Measurements from ENCODE around the gene DCLK1. TPM values are rescaled to one million over a fixed set of nuclear protein-coding genes. Genes with fewer than 3 reads are reported as not detected.

The DCLK1 gene
- total RNA-seq, 1 experiment from 2014 or later, result not detected

DNA sequence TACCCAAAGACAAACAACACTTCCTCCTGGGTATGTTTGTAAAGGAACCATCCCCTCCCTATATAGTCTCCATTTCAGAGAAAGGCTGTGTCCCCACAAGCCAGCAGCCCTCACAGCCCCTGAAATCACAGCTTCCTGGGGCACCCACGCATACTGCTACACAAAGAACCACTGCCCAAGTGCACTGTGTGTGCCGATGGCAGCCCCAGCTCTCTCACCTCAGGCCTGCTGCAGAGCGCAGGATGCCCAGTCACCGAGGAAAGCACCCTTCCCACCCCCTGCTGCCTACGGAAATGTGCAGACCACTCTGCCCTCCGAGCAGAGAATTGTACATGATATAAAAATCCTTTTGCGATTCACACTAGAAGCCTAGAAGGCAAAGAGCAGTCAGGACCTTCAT lies 43.7 kb upstream of the DCLK1 start:
- CTCF ChIA-PET, result no interaction called here
- BruUV-seq (replicated peaks), result no TSS peak
- Histone ChIP-seq H3K4me3 (ENCODE audit: low read depth in 2 of 2, low read length in 2 of 2) (no peak overlapping the region), H3K27me3 (ENCODE audit: control insufficient read depth, insufficient read depth, low read length) (no peaks in the 10 kb centered on the region), H3K36me3 (ENCODE audit: control insufficient read depth, insufficient read depth, low read length) (no peaks in the 10 kb centered on the region), H3K4me1 (ENCODE audit: control insufficient read depth, insufficient read depth, low read length) (no peaks in the 10 kb centered on the region), H3K9me3 (ENCODE audit: control insufficient read depth, insufficient read depth, low read depth, low read length) (no peaks in the 10 kb centered on the region), H3K27ac (ENCODE audit: low read length) (no peak overlapping the region)
- POLR2A ChIA-PET, result no interaction called here
- TF ChIP-seq, protein P1, sequence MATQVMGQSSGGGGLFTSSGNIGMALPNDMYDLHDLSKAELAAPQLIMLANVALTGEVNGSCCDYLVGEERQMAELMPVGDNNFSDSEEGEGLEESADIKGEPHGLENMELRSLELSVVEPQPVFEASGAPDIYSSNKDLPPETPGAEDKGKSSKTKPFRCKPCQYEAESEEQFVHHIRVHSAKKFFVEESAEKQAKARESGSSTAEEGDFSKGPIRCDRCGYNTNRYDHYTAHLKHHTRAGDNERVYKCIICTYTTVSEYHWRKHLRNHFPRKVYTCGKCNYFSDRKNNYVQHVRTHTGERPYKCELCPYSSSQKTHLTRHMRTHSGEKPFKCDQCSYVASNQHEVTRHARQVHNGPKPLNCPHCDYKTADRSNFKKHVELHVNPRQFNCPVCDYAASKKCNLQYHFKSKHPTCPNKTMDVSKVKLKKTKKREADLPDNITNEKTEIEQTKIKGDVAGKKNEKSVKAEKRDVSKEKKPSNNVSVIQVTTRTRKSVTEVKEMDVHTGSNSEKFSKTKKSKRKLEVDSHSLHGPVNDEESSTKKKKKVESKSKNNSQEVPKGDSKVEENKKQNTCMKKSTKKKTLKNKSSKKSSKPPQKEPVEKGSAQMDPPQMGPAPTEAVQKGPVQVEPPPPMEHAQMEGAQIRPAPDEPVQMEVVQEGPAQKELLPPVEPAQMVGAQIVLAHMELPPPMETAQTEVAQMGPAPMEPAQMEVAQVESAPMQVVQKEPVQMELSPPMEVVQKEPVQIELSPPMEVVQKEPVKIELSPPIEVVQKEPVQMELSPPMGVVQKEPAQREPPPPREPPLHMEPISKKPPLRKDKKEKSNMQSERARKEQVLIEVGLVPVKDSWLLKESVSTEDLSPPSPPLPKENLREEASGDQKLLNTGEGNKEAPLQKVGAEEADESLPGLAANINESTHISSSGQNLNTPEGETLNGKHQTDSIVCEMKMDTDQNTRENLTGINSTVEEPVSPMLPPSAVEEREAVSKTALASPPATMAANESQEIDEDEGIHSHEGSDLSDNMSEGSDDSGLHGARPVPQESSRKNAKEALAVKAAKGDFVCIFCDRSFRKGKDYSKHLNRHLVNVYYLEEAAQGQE (IDR thresholded peaks at IDR 0.05; ENCODE audit: insufficient read depth in 1 of 2, low read depth in 2 of 2, low read length in 1 of 2), result no peak
- TF ChIP-seq, protein P2, sequence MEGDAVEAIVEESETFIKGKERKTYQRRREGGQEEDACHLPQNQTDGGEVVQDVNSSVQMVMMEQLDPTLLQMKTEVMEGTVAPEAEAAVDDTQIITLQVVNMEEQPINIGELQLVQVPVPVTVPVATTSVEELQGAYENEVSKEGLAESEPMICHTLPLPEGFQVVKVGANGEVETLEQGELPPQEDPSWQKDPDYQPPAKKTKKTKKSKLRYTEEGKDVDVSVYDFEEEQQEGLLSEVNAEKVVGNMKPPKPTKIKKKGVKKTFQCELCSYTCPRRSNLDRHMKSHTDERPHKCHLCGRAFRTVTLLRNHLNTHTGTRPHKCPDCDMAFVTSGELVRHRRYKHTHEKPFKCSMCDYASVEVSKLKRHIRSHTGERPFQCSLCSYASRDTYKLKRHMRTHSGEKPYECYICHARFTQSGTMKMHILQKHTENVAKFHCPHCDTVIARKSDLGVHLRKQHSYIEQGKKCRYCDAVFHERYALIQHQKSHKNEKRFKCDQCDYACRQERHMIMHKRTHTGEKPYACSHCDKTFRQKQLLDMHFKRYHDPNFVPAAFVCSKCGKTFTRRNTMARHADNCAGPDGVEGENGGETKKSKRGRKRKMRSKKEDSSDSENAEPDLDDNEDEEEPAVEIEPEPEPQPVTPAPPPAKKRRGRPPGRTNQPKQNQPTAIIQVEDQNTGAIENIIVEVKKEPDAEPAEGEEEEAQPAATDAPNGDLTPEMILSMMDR (IDR thresholded peaks at IDR 0.05), result no peak
- no peak for TF ChIP-seq SIN3A (IDR thresholded peaks at IDR 0.05; ENCODE audit: borderline replicate concordance, insufficient read depth, low read depth, low read length)
- TF ChIP-seq TCF7L2 (IDR thresholded peaks at IDR 0.05; ENCODE audit: low read depth, low read length), result no peak
- TF ChIP-seq POLR2AphosphoS5 (IDR thresholded peaks at IDR 0.05; ENCODE audit: low read depth, low read length), result no peak
- DNase-seq (ENCODE audit: low read depth, low spot score), result no peak
- no peak for ATAC-seq
- in situ Hi-C loops (cut with HindIII; ENCODE audit: low pct_unique_long_range_greater_than_20kb, low sequenced_read_pairs) (no loop called here), intact Hi-C loops (cut with micrococcal nuclease; ENCODE audit: unreplicated experiment) (no loop called here)

DNA sequence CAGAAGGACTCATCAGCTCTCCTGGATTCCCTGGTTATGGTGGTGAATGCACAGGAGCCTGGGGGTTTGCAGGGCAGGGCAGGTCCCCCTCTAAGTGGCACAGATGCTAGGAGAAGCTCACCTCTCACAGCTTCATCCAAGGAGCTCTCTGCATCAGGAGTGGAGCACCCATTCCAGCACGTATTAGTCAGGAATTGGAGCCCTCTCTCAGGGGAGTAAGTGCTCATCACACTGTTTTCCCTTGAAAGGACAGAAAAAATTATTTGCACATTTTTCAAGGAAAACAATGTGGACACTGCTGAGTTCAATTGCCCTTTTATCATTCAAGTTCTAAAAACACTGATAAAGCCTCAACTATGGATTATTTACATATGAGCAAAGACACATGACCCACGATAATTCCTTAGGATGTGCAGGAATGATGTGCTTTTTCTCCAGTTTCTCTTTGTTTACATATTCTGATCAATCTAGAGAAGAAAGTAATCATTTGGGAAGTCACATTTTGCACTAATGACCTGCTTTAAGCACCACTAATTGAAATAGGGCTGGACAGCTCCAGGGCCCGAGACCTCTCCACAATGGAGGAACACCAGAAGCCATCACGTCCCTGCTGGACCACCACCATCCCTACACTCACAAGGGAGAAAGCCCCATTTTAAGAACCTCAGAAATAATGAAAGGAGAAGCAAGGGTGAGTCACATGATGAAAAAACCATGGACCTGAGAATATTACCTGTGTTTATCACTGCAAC lies 42.6 kb upstream of the DCLK1 start:
- no peak for DNase-seq (ENCODE audit: low read depth, low spot score)
- Histone ChIP-seq H3K4me3 (ENCODE audit: low read depth in 2 of 2, low read length in 2 of 2) (no peak overlapping the region), H3K27me3 (ENCODE audit: control insufficient read depth, insufficient read depth, low read length) (no peaks in the 10 kb centered on the region), H3K9me3 (ENCODE audit: control insufficient read depth, insufficient read depth, low read depth, low read length) (no peaks in the 10 kb centered on the region), H3K36me3 (ENCODE audit: control insufficient read depth, insufficient read depth, low read length) (no peaks in the 10 kb centered on the region), H3K4me1 (ENCODE audit: control insufficient read depth, insufficient read depth, low read length) (no peaks in the 10 kb centered on the region), H3K27ac (ENCODE audit: low read length) (no peak overlapping the region)
- intact Hi-C loops (cut with micrococcal nuclease; ENCODE audit: unreplicated experiment), result no loop called here
- TF ChIP-seq POLR2AphosphoS5 (IDR thresholded peaks at IDR 0.05; ENCODE audit: low read depth, low read length) (no peak), TCF7L2 (IDR thresholded peaks at IDR 0.05; ENCODE audit: low read depth, low read length) (no peak), SIN3A (IDR thresholded peaks at IDR 0.05; ENCODE audit: borderline replicate concordance, insufficient read depth, low read depth, low read length) (no peak)
- TF ChIP-seq, protein P1 (IDR thresholded peaks at IDR 0.05; ENCODE audit: insufficient read depth in 1 of 2, low read depth in 2 of 2, low read length in 1 of 2), result no peak
- TF ChIP-seq, protein P2 (IDR thresholded peaks at IDR 0.05), result no peak
- in situ Hi-C loops (cut with HindIII; ENCODE audit: low pct_unique_long_range_greater_than_20kb, low sequenced_read_pairs), result no loop called here
- CTCF ChIA-PET, result no interaction called here
- no peak for ATAC-seq
- POLR2A ChIA-PET, result no interaction called here
- no TSS peak for BruUV-seq (replicated peaks)
